ENCODE measurements around the gene PRSS16.

GRCh38 chr6:27209196-27209595 is 38.3 kb upstream of the PRSS16 start:
- TF ChIP-seq SUZ12 (IDR thresholded peaks at IDR 0.05; ENCODE audit: extremely low read depth, insufficient read depth, insufficient read length) (no peak), YY1 (IDR thresholded peaks at IDR 0.05; ENCODE audit: insufficient read depth, insufficient read length) (no peak)

Data from NT2/D1 (cell line).